Ovary (tissue), 10 donors: ENCODE measurements around the gene BUB3. TPM values are rescaled to one million over a fixed set of nuclear protein-coding genes. Genes with fewer than 3 reads are reported as not detected.

Source experiments
- DNase-seq, 5 donors: peaks; one replicate each; pipeline ENCODE4 v3.0.0-alpha.2; 2019 to 2020
- H3K27ac ChIP-seq, 2 donors: fragments of 200-600 bp; one replicate each; pipeline versions ENCODE4 v1.5.1 to v1.8.0; 2019 to 2022
- H3K27me3 ChIP-seq: fragments of 200-600 bp; one replicate; pipeline ENCODE4 v1.8.0; 2022
- H3K36me3 ChIP-seq: fragments of 200-600 bp; sonication (generic); one replicate; pipeline ENCODE4 v1.5.1; 2019
- H3K4me1 ChIP-seq: one replicate; pipeline ENCODE4 v1.8.1; 2013; ENCODE audit warnings: mild to moderate bottlenecking, moderate library complexity; ENCODE audit not compliant: insufficient read depth
- H3K4me3 ChIP-seq: fragments of 200-600 bp; sonication (generic); one replicate; pipeline ENCODE4 v1.5.1; 2017
- H3K9me3 ChIP-seq, 2 donors: fragments of 200-600 bp in 1 of 2; sonication (generic) in 1 of 2; one replicate each; pipeline versions ENCODE4 v1.5.1 to v1.8.1; 2013 to 2019; ENCODE audit warnings: mild to moderate bottlenecking in 1 of 2, moderate library complexity in 1 of 2
- EP300 ChIP-seq: sonication (generic); formaldehyde crosslinking; IDR thresholded peaks from one replicate; pipeline ENCODE4 v1.6.1; 2017; ENCODE audit warnings: antibody characterized with exemption
- POLR2A ChIP-seq: fragments of 450-650 bp; IDR thresholded peaks from one replicate; pipeline ENCODE4 v1.6.1; 2017; ENCODE audit warnings: antibody characterized with exemption, mild to moderate bottlenecking, moderate library complexity
- WGBS, 3 donors: extraction: QIAGEN DNeasy Blood & Tissue Kit in 1 of 3; methylation state at CpG; one replicate each; pipeline versions ENCODE4 v1.1.5 to v1.1.7; 2013 to 2017; 5-methylcytosine and 5-hydroxymethylcytosine counted together
- intact Hi-C, 4 donors: fragments of 100-400 bp; cut with DNase I; formaldehyde crosslinking; loops; one replicate each; pipeline versions ENCODE4 v1.11.0 to v1.15.1; 2022 to 2023
- long read RNA-seq, 3 donors: library from polyadenylated mRNA in 2 of 3; unstranded in 2 of 3; transcript quantifications; one replicate each; pipeline ENCODE4 v2.0.0 and lab custom pipeline, GENCODE V29; 2021 to 2026
- polyA plus RNA-seq, 2 donors: library from polyadenylated mRNA; stranded (reverse); fragments of 200-250 nt in 1 of 2; fragments of 350-450 nt in 1 of 2; fragmentation: Illumina TruSeq in 1 of 2; extraction: RNeasy Lipid Tissue Mini Kit (QIAGEN cat#74804) in 1 of 2; gene quantifications; one replicate each; pipeline ENCODE4 v1.2.3, GENCODE V29; 2013 to 2014
- total RNA-seq, 7 donors: library from RNA; depleted of rRNA in 2 of 7; stranded (reverse); fragments of >200 nt in 2 of 7; fragmentation: NEBNext Ultra II Directional in 3 of 7; extraction: Animal tissue kit (Norgen Biotek cat#: 25700) in 3 of 7; gene quantifications; one replicate each; pipeline versions ENCODE4 v1.1.0 to v1.2.4, GENCODE V29; 2016 to 2023
- TF ChIP-seq, protein P1 (sequence below), 3 donors: fragments of 450-650 bp in 2 of 3; fragments of 200-600 bp in 1 of 3; IDR thresholded peaks; one replicate each; pipeline versions ENCODE4 v1.5.1 to v1.8.0; 2016 to 2022; ENCODE audit warnings: antibody characterized with exemption in 3 of 3, mild to moderate bottlenecking in 1 of 3
- donor health status: DM: no; HTN: no; CAD: no; lungs with moderate emphysema.
- donor health status: DM: no; HTN: no; CAD: no.
- donor health status: Bipolar disorder and iron deficiency.
- donor health status: DM: yes; HTN: yes; CAD: no.
- donor health status: DM: no; HTN: no; CAD: no.
- donor health status: DM: yes; HTN: yes; CAD: no.

Gene BUB3, protein sequence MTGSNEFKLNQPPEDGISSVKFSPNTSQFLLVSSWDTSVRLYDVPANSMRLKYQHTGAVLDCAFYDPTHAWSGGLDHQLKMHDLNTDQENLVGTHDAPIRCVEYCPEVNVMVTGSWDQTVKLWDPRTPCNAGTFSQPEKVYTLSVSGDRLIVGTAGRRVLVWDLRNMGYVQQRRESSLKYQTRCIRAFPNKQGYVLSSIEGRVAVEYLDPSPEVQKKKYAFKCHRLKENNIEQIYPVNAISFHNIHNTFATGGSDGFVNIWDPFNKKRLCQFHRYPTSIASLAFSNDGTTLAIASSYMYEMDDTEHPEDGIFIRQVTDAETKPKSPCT
- 10 to 100 TPM; 56.0 to 63.1 (median 61.6) TPM for total RNA-seq
- 10 to 100 TPM; 54.8 to 57.0 TPM for polyA plus RNA-seq
- long read RNA-seq, donor 1, full-length matches to known transcripts: 278 of 301 reads
- long read RNA-seq, donor 1, partial matches to known transcripts: 12 of 301 reads
- long read RNA-seq, donor 1, other reads (novel, unspliced or antisense): 11 of 301 reads
- long read RNA-seq, donor 2, full-length matches to known transcripts: 76 of 163 reads
- long read RNA-seq, donor 2, partial matches to known transcripts: 87 of 163 reads
- long read RNA-seq, donor 2, other reads (novel, unspliced or antisense): 0 of 163 reads
- long read RNA-seq, donor 3, full-length matches to known transcripts: 101 of 117 reads
- long read RNA-seq, donor 3, partial matches to known transcripts: 12 of 117 reads
- long read RNA-seq, donor 3, other reads (novel, unspliced or antisense): 4 of 117 reads

DNA sequence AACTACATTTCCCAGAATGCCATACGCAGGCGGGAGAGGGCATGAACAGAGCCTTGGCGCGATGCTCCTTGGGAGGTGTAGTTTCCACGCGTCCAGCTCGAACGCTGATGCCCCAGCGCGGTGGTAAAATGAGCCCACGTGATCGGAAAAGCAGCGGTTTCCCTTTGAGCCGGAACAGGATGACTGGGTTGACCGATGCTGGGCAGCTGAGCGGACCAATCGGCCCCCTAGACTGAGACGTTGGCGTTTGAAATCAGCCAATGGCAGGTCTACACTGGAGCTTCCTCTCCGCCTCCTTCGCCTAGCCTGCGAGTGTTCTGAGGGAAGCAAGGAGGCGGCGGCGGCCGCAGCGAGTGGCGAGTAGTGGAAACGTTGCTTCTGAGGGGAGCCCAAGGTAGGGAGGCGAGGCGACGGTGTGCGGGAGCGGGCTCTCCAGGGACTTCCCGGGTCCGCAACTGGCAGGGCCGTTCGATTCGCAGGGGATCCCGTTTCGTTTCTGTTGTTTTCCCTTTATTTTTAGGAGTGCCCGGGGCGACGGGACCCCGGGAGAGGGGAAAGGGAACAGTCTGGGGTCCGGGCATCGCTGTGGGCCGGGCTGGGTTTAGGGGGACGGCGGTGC, at the start of gene BUB3:
TSS of gene BUB3 (plus strand) at position 311 of the 619 bp plus-strand sequence. CDS start 516 bp downstream, outside the sequence.
- H3K27ac ChIP-seq: peak within 1 kb of the TSS; percentile 36 to 80
- TF ChIP-seq EP300: no peak
- TF ChIP-seq POLR2A: peak; percentile 69
- TF ChIP-seq, protein P1, sequence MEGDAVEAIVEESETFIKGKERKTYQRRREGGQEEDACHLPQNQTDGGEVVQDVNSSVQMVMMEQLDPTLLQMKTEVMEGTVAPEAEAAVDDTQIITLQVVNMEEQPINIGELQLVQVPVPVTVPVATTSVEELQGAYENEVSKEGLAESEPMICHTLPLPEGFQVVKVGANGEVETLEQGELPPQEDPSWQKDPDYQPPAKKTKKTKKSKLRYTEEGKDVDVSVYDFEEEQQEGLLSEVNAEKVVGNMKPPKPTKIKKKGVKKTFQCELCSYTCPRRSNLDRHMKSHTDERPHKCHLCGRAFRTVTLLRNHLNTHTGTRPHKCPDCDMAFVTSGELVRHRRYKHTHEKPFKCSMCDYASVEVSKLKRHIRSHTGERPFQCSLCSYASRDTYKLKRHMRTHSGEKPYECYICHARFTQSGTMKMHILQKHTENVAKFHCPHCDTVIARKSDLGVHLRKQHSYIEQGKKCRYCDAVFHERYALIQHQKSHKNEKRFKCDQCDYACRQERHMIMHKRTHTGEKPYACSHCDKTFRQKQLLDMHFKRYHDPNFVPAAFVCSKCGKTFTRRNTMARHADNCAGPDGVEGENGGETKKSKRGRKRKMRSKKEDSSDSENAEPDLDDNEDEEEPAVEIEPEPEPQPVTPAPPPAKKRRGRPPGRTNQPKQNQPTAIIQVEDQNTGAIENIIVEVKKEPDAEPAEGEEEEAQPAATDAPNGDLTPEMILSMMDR (IDR thresholded peaks at IDR 0.05): peak in 1 of 3 donors; percentile 12
- DNase-seq: peak; percentile 97 to 98 (median 97)
- intact Hi-C loops: loop anchor here in 1 of 4 donors (10.0 kb wide), 1 partner anchor 149 kb away; the partner anchor contains the start of genes ACADSB and IKZF5
- H3K27me3 ChIP-seq: peaks cover 9% of the 10 kb centered on the region
- WGBS, 3 donors: 0% methylated on average over 50 of the region's 50 CpGs
- peak within 1 kb of the TSS; percentile 99 for H3K4me3 ChIP-seq
- H3K9me3 ChIP-seq: no peaks in the 10 kb centered on the region
- H3K36me3 ChIP-seq: no peaks in the 10 kb centered on the region
- peaks cover 6% of the 10 kb centered on the region for H3K4me1 ChIP-seq

DNA sequence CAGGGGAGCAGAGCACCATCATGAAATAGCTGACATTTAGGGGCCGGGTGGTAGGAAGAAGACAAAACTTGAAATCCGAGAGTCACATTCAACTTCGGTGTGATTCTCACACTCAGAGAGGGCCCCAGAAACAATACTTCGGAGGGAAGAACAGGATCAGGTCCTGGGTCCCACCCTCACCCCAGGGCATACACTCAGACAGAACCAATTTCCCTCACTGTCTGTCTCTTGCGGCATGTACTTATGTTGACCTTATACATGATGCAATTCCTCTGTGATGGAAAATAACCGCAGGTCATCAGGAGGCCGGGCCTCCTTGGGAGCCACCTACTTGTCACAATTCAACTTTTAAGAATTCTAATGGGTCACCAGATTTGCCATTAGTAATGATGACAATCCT, 44.7 kb upstream of the BUB3 start:
- H3K4me3 ChIP-seq: no peak overlapping the region
- H3K27me3 ChIP-seq: no peaks in the 10 kb centered on the region
- no peak for DNase-seq
- H3K27ac ChIP-seq: no peak overlapping the region
- WGBS, 3 donors: 66 to 67% (median 67%) methylated on average over 7 of the region's 7 CpGs
- intact Hi-C loops: no loop called here
- no peaks in the 10 kb centered on the region for H3K36me3 ChIP-seq
- TF ChIP-seq POLR2A (no peak), EP300 (no peak)
- TF ChIP-seq, protein P1 (IDR thresholded peaks at IDR 0.05): no peak
- no peaks in the 10 kb centered on the region for H3K4me1 ChIP-seq
- no peaks in the 10 kb centered on the region for H3K9me3 ChIP-seq

DNA sequence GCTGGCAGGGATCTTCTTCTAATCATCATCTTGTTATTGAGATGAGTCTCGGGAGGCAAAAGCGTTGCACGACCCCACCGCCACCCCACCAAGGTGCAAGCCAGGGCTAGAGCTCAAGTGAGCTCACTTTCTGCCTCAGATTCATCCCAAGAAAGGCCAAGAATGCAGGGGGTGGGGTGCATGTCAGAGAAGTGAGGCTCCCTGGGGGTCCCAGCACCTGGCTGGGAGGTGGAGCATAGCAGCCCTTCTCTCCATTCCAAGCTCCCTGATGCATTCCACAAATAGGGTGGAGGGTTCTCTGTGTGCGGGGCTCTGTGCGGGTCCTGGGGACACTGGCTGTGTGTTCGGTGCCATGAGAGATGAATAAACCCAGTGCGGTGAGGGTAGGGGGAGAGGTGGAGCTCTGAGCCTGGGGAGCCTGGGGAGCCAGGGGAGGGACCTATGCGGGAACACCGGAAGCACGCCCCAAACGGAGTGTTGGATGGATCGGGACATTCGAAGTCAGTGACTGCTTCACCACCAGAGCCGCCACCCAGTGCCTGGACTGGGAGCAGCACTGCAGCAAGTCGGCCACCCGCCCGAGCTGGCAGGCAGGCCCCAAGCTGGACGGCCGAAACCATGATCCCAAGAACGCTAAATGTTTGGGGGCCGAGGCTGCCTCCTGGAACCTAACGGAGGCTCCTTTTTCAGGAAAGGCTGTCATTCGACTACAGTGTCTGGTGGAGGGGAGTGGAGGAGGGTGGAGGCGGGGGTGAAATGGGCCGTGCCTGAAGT, 36.4 kb upstream of the BUB3 start:
- 4 to 6% (median 5%) methylated on average over 26 of the region's 26 CpGs for WGBS, 3 donors
- H3K4me3 ChIP-seq: no peak overlapping the region

More for the DNA sequence above, 36.4 kb upstream of the BUB3 start:
- Histone ChIP-seq H3K9me3 (no peaks in the 10 kb centered on the region), H3K4me1 (no peaks in the 10 kb centered on the region), H3K27ac (no peak overlapping the region), H3K36me3 (no peaks in the 10 kb centered on the region), H3K27me3 (no peaks in the 10 kb centered on the region)
- TF ChIP-seq EP300 (no peak), POLR2A (no peak)
- TF ChIP-seq, protein P1 (IDR thresholded peaks at IDR 0.05): no peak
- intact Hi-C loops: no loop called here
- no peak for DNase-seq
